Measurements from ENCODE around the gene GPR150. TPM values are rescaled to one million over a fixed set of nuclear protein-coding genes. Genes with fewer than 3 reads are reported as not detected.

The GPR150 gene
- total and polyA plus RNA-seq, 2 of the 13 experiments (the other 11 are each of a cell fraction or from before 2014, with no cell fraction given), result 0.03 TPM; not detected in 1

- TF ChIP-seq ZNF276 (CRISPR knock-in tag; IDR thresholded peaks at IDR 0.05; ENCODE audit: low read depth) (no peak), ZNF274 (CRISPR knock-in tag; IDR thresholded peaks at IDR 0.05) (0 out of 2 replicates have a peak, but pooled peaks have one; percentile 44), EP300 (IDR thresholded peaks at IDR 0.05; ENCODE audit: low read depth in 2 of 2, low read length in 2 of 2) (peak; percentile 18 to 53; a peak in 2 of 4 replicates), EP300 (CRISPR knock-in tag; IDR thresholded peaks at IDR 0.05; ENCODE audit: borderline replicate concordance) (peak; percentile 33; the same call in 1 of the 2 replicates), HNRNPUL1 (IDR thresholded peaks at IDR 0.05; ENCODE audit: low read depth, low read length) (peak; percentile 94), SKI (IDR thresholded peaks at IDR 0.05; ENCODE audit: partially characterized antibody) (peak; percentile 71), MAF1 (CRISPR knock-in tag; IDR thresholded peaks at IDR 0.05; ENCODE audit: borderline replicate concordance) (0 out of 2 replicates have a peak, but pooled peaks have one; percentile 70), ZNF850 (CRISPR knock-in tag; conservative IDR thresholded peaks at IDR 0.05) (no peak), SNAPC5 (CRISPR knock-in tag; IDR thresholded peaks at IDR 0.05; ENCODE audit: borderline replicate concordance) (no peak), ZGPAT (CRISPR knock-in tag; IDR thresholded peaks at IDR 0.05) (peak; percentile 97), RBM39 (IDR thresholded peaks at IDR 0.05; ENCODE audit: low read depth, low read length, poor library complexity, severe bottlenecking) (peak; percentile 78), POLR2AphosphoS2 (IDR thresholded peaks at IDR 0.05; ENCODE audit: low read depth, low read length) (no peak), XBP1 (CRISPR knock-in tag; IDR thresholded peaks at IDR 0.05) (0 out of 2 replicates have a peak, but pooled peaks have one; percentile 14), ZNF30 (CRISPR knock-in tag; IDR thresholded peaks at IDR 0.05) (0 out of 2 replicates have a peak, but pooled peaks have one; percentile 80), ATF7 (IDR thresholded peaks at IDR 0.05) (no peak), ATF7 (CRISPR knock-in tag; IDR thresholded peaks at IDR 0.05) (no peak), ZKSCAN5 (CRISPR knock-in tag; IDR thresholded peaks at IDR 0.05) (no peak), CCDC6 (CRISPR knock-in tag; IDR thresholded peaks at IDR 0.05) (peak; percentile 56; the same call in 1 of the 2 replicates), ZFP91 (CRISPR knock-in tag; IDR thresholded peaks at IDR 0.05; ENCODE audit: borderline replicate concordance) (peak; percentile 90), HOXD1 (CRISPR knock-in tag; IDR thresholded peaks at IDR 0.05) (peak; percentile 52; the same call in 1 of the 2 replicates), ZNF343 (CRISPR knock-in tag; IDR thresholded peaks at IDR 0.05) (peak; percentile 71; the same call in 1 of the 2 replicates), KDM6A (CRISPR knock-in tag; IDR thresholded peaks at IDR 0.05; ENCODE audit: low read depth) (peak; percentile 67; the same call in 1 of the 2 replicates), LCORL (IDR thresholded peaks at IDR 0.05) (no peak), LCORL (CRISPR knock-in tag; IDR thresholded peaks at IDR 0.05) (peak; percentile 94), KLF6 (CRISPR knock-in tag; IDR thresholded peaks at IDR 0.05) (peak; percentile 85; the same call in 1 of the 2 replicates)
Measured at GRCh38 chr5:95646569-95647431, 26.9 kb downstream of the GPR150 start, which contains the start of gene RFESD (continued).
